SK-N-SH treated with all-trans-retinoic acid at 6 μM for 48 hours (cell line): ENCODE data around the gene USE1.

ENCODE experiments used
- ARNTL ChIP-seq: fragments of 450-650 bp; formaldehyde crosslinking; IDR thresholded peaks from 2 replicates; pipeline ENCODE4 v1.5.0; 2020; ENCODE audit warnings: low read depth, mild to moderate bottlenecking, moderate library complexity, borderline replicate concordance
- BACH2 ChIP-seq: fragments of 250-450 bp; sonication (Bioruptor Pico); IDR thresholded peaks from 2 replicates; pipeline ENCODE4 v1.9.0; 2021; ENCODE audit warnings: mild to moderate bottlenecking, borderline replicate concordance
- CSDC2 ChIP-seq: fragments of 250-450 bp; sonication (Bioruptor Pico); IDR thresholded peaks from 2 replicates; pipeline ENCODE4 v1.5.0; 2020; ENCODE audit warnings: mild to moderate bottlenecking, moderate library complexity
- OSR1 ChIP-seq: fragments of 250-450 bp; sonication (Bioruptor Pico); IDR thresholded peaks from 2 replicates; pipeline ENCODE4 v1.8.0; 2022; ENCODE audit warnings: moderate library complexity, mild to moderate bottlenecking, inconsistent platforms
- RARB ChIP-seq: fragments of 250-450 bp; sonication (Bioruptor Pico); IDR thresholded peaks from 2 replicates; pipeline ENCODE4 v1.8.0; 2021; ENCODE audit warnings: mild to moderate bottlenecking, moderate library complexity
- TOX ChIP-seq: fragments of 250-450 bp; sonication (Bioruptor Pico); IDR thresholded peaks from 2 replicates; pipeline ENCODE4 v1.8.0; 2021; ENCODE audit warnings: mild to moderate bottlenecking, moderate library complexity, borderline replicate concordance
- ZFP3 ChIP-seq: fragments of 250-450 bp; sonication (Bioruptor Pico); IDR thresholded peaks from 2 replicates; pipeline ENCODE4 v1.5.0; 2020; ENCODE audit warnings: mild to moderate bottlenecking, moderate library complexity
- ZNF565 ChIP-seq: fragments of 450-650 bp; formaldehyde crosslinking; conservative IDR thresholded peaks from 2 replicates; pipeline ENCODE4 v1.5.0; 2020; ENCODE audit warnings: low read depth, mild to moderate bottlenecking, moderate library complexity
- ZNF8 ChIP-seq: fragments of 450-650 bp; formaldehyde crosslinking; IDR thresholded peaks from 2 replicates; pipeline ENCODE4 v1.5.0; 2020; ENCODE audit warnings: mild to moderate bottlenecking, moderate library complexity
- TF ChIP-seq, protein P1 (sequence below): fragments of 250-450 bp; sonication (Bioruptor Pico); IDR thresholded peaks from 2 replicates; pipeline ENCODE4 v1.8.0; 2020; ENCODE audit warnings: mild to moderate bottlenecking, moderate library complexity, borderline replicate concordance

DNA sequence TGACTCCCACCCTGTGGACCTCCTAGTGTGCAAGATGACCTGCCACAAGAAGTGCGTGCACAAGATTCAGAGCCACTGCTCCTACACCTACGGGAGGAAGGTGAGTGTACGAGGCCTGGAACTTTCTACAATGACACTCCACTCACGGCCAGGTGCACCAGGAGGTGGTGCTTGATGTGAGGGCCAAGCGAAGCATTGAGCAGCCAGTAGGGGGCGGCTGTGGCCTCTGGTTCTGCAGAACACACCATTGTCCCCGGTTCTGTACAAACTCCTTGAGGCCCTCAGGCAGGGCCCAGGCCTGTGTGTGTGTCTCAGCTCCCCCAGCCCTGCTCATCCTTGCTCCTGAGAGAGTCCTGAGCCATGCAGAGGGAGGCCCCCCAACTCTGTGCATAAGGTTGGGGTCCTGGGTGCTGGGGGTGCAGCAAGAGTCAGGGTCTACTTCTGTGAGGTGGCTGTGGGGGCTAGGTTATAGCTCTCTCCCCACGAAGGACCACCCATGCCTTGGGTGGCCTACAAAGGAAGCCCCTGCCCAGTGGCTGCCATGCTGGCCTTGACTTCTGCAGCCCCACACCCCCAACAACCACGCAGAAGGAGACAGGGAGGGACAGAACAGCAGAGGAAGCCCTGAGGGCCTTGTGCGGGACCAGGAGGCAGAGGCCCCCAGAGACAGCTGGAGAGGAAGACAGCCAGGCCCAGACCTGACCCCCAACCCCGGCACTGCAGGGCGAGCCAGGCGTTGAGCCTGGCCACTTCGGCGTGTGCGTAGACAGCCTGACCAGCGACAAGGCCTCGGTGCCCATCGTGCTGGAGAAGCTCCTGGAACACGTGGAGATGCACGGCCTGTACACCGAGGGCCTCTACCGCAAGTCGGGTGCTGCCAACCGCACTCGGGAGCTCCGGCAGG, 9.7 kb upstream of the USE1 start:
- TF ChIP-seq, protein P1, sequence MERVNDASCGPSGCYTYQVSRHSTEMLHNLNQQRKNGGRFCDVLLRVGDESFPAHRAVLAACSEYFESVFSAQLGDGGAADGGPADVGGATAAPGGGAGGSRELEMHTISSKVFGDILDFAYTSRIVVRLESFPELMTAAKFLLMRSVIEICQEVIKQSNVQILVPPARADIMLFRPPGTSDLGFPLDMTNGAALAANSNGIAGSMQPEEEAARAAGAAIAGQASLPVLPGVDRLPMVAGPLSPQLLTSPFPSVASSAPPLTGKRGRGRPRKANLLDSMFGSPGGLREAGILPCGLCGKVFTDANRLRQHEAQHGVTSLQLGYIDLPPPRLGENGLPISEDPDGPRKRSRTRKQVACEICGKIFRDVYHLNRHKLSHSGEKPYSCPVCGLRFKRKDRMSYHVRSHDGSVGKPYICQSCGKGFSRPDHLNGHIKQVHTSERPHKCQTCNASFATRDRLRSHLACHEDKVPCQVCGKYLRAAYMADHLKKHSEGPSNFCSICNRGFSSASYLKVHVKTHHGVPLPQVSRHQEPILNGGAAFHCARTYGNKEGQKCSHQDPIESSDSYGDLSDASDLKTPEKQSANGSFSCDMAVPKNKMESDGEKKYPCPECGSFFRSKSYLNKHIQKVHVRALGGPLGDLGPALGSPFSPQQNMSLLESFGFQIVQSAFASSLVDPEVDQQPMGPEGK: no peak
- TF ChIP-seq ZNF8 (no peak), BACH2 (CRISPR knock-in tag) (no peak), OSR1 (CRISPR knock-in tag) (no peak), TOX (CRISPR knock-in tag) (no peak), RARB (CRISPR knock-in tag) (no peak), CSDC2 (no peak), ARNTL (CRISPR knock-in tag) (no peak), ZNF565 (CRISPR knock-in tag) (no peak), ZFP3 (CRISPR knock-in tag) (no peak)
